A673 (cell line): Measurements from ENCODE around the gene SOX1.

Experiments used
- CTCF ChIP-seq: fragments of 300-800, 200-600 bp; sonication (generic); conservative IDR thresholded peaks from 2 replicates; pipeline ENCODE4 v1.5.1; 2017; ENCODE audit warnings: low read depth, mild to moderate bottlenecking, antibody characterized with exemption, low read length, moderate library complexity, mixed read lengths
- EZH2 ChIP-seq: fragments of 200-600 bp; sonication (generic); IDR thresholded peaks from 2 replicates; pipeline ENCODE4 v1.6.1; 2017; ENCODE audit warnings: borderline replicate concordance, low read depth, mild to moderate bottlenecking, mixed read lengths, antibody characterized with exemption, low read length; ENCODE audit not compliant: poor library complexity, severe bottlenecking

GRCh38 chr13:112073245-112074138, 6.5 kb downstream of the SOX1 start:
- no peak for TF ChIP-seq CTCF
- no peak for TF ChIP-seq EZH2
